Skin epidermis (tissue), 12 donors: Measurements from ENCODE around the gene LAPTM4A.
A peak's percentile ranks its signal among the peaks of the same experiment; 100 is the strongest.

Source experiments
- H3K27ac ChIP-seq, 21 experiments: fragments of 200-600 bp; sonication (generic) in 11 of 21; one replicate each; pipeline ENCODE4 v1.5.0; 2020; ENCODE audit warnings: mild to moderate bottlenecking in 3 of 21, inconsistent platforms in 2 of 21, moderate library complexity in 2 of 21
- H3K4me3 ChIP-seq, 7 experiments: fragments of 200-600 bp; sonication (generic) in 2 of 7; one replicate each; pipeline ENCODE4 v1.5.0; 2020; ENCODE audit warnings: inconsistent platforms in 2 of 7, mild to moderate bottlenecking in 2 of 7, moderate library complexity in 1 of 7

The LAPTM4A gene

GRCh38 chr2:20001361-20001863 is 50.0 kb downstream of the LAPTM4A start:
- no peak overlapping the region for H3K4me3 ChIP-seq
- no peak overlapping the region for H3K27ac ChIP-seq

- Histone ChIP-seq H3K4me3 (no peak overlapping the region), H3K27ac (no peak overlapping the region)
Measured at GRCh38 chr2:19993731-19994130, 57.7 kb downstream of the LAPTM4A start.

GRCh38 chr2:19991895-19992294 is 59.5 kb downstream of the LAPTM4A start:
- no peak overlapping the region for H3K4me3 ChIP-seq
- no peak overlapping the region for H3K27ac ChIP-seq

GRCh38 chr2:19990416-19990728 is 61.1 kb downstream of the LAPTM4A start:
- peak overlapping the region; percentile 47 to 97 (median 57) for H3K4me3 ChIP-seq
- H3K27ac ChIP-seq: peak overlapping the region in 16 of 21 experiments; percentile 17 to 80 (median 61)

- Histone ChIP-seq H3K27ac (peak within 1 kb of the TSS in 17 of 21 experiments; percentile 17 to 80 (median 56)), H3K4me3 (peak within 1 kb of the TSS; percentile 47 to 97 (median 57))
Measured at GRCh38 chr2:19989667-19990415, 61.6 kb downstream of the LAPTM4A start, which contains the start of gene WDR35. WDR35 (minus strand) TSS chr2:19990105; CDS start chr2:19990015, 90 bp downstream.

GRCh38 chr2:19989342-19989666 is 62.1 kb downstream of the LAPTM4A start:
- peak overlapping the region in 10 of 21 experiments; percentile 34 to 80 (median 71) for H3K27ac ChIP-seq
- peak overlapping the region; percentile 47 to 97 (median 57) for H3K4me3 ChIP-seq

GRCh38 chr2:19988600-19988999 is 62.8 kb downstream of the LAPTM4A start:
- peak overlapping the region in 2 of 7 experiments; percentile 79 to 81 for H3K4me3 ChIP-seq
- H3K27ac ChIP-seq: no peak overlapping the region

GRCh38 chr2:19987936-19988335 is 63.5 kb downstream of the LAPTM4A start:
- H3K4me3 ChIP-seq: no peak overlapping the region
- no peak overlapping the region for H3K27ac ChIP-seq
